Measurements from ENCODE around the gene GRIA4. TPM values are rescaled to one million over a fixed set of nuclear protein-coding genes. Genes with fewer than 3 reads are reported as not detected.

GRIA4 gene
- total and polyA plus RNA-seq, 4 donors: not detected

DNA sequence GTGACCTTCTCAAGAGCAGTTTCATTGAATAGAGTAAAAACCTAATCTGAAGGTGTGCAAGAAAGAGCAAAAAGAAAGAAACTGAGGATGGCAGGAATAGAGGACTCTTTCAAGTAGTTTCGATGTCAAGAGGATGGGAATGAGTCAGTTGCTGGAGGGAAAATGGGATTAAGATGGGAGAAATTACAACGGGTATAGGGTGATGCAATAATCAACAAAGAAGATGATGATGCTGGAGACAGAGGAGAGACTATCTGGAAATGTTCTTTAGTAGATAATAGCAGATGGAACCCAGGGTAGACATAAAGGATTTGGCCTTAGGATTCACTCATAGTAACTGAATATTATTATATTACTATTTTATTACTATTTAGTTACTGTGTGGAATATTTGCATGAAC is 189.4 kb downstream of the GRIA4 start:
- Histone ChIP-seq H3K27me3 (ENCODE audit: control insufficient read depth in 4 of 4, insufficient read depth in 4 of 4, low read length in 3 of 4) (no peaks in the 10 kb centered on the region), H3K4me3 (ENCODE audit: low read depth in 1 of 3, low read length in 3 of 3) (no peak overlapping the region), H3K9ac (ENCODE audit: low read depth in 1 of 2, low read length in 2 of 2) (no peak overlapping the region), H3K9me3 (ENCODE audit: control insufficient read depth in 4 of 4, low read length in 3 of 4) (no peaks in the 10 kb centered on the region), H3K4me1 (ENCODE audit: control insufficient read depth in 4 of 4, insufficient read depth in 4 of 4, low read length in 3 of 4) (no peaks in the 10 kb centered on the region), H3K36me3 (ENCODE audit: control insufficient read depth in 4 of 4, insufficient read depth in 3 of 4, low read depth in 1 of 4, low read length in 3 of 4) (no peaks in the 10 kb centered on the region), H3K27ac (ENCODE audit: low read depth in 1 of 2, low read length in 2 of 2) (no peak overlapping the region)
- TF ChIP-seq, protein P1, sequence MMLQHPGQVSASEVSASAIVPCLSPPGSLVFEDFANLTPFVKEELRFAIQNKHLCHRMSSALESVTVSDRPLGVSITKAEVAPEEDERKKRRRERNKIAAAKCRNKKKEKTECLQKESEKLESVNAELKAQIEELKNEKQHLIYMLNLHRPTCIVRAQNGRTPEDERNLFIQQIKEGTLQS (IDR thresholded peaks at IDR 0.05): no peak
- TF ChIP-seq, protein P2, sequence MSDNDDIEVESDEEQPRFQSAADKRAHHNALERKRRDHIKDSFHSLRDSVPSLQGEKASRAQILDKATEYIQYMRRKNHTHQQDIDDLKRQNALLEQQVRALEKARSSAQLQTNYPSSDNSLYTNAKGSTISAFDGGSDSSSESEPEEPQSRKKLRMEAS (IDR thresholded peaks at IDR 0.05): no peak
- TF ChIP-seq EGR1 (IDR thresholded peaks at IDR 0.05; ENCODE audit: low read depth in 2 of 2) (no peak), FOXA2 (IDR thresholded peaks at IDR 0.05) (no peak), NR2F2 (IDR thresholded peaks at IDR 0.05) (no peak), RXRA (IDR thresholded peaks at IDR 0.05) (no peak), SP1 (IDR thresholded peaks at IDR 0.05) (no peak), FOXA1 (IDR thresholded peaks at IDR 0.05) (no peak), GABPA (IDR thresholded peaks at IDR 0.05 in 1 of 2, conservative IDR thresholded peaks at IDR 0.05 in 1 of 2) (no peak), YY1 (IDR thresholded peaks at IDR 0.05) (no peak), JUND (IDR thresholded peaks at IDR 0.05) (no peak), HNF4G (IDR thresholded peaks at IDR 0.05) (no peak), HNF4A (conservative IDR thresholded peaks at IDR 0.05) (no peak)
- TF ChIP-seq, protein P3, sequence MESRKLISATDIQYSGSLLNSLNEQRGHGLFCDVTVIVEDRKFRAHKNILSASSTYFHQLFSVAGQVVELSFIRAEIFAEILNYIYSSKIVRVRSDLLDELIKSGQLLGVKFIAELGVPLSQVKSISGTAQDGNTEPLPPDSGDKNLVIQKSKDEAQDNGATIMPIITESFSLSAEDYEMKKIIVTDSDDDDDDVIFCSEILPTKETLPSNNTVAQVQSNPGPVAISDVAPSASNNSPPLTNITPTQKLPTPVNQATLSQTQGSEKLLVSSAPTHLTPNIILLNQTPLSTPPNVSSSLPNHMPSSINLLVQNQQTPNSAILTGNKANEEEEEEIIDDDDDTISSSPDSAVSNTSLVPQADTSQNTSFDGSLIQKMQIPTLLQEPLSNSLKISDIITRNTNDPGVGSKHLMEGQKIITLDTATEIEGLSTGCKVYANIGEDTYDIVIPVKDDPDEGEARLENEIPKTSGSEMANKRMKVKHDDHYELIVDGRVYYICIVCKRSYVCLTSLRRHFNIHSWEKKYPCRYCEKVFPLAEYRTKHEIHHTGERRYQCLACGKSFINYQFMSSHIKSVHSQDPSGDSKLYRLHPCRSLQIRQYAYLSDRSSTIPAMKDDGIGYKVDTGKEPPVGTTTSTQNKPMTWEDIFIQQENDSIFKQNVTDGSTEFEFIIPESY (IDR thresholded peaks at IDR 0.05): no peak
- TF ChIP-seq, protein P4, sequence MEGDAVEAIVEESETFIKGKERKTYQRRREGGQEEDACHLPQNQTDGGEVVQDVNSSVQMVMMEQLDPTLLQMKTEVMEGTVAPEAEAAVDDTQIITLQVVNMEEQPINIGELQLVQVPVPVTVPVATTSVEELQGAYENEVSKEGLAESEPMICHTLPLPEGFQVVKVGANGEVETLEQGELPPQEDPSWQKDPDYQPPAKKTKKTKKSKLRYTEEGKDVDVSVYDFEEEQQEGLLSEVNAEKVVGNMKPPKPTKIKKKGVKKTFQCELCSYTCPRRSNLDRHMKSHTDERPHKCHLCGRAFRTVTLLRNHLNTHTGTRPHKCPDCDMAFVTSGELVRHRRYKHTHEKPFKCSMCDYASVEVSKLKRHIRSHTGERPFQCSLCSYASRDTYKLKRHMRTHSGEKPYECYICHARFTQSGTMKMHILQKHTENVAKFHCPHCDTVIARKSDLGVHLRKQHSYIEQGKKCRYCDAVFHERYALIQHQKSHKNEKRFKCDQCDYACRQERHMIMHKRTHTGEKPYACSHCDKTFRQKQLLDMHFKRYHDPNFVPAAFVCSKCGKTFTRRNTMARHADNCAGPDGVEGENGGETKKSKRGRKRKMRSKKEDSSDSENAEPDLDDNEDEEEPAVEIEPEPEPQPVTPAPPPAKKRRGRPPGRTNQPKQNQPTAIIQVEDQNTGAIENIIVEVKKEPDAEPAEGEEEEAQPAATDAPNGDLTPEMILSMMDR (IDR thresholded peaks at IDR 0.05; ENCODE audit: low read depth, low read length, missing input control): no peak
- WGBS: 77% methylated on average over 2 of the region's 2 CpGs
- no peak for DNase-seq (ENCODE audit: low spot score)

DNA sequence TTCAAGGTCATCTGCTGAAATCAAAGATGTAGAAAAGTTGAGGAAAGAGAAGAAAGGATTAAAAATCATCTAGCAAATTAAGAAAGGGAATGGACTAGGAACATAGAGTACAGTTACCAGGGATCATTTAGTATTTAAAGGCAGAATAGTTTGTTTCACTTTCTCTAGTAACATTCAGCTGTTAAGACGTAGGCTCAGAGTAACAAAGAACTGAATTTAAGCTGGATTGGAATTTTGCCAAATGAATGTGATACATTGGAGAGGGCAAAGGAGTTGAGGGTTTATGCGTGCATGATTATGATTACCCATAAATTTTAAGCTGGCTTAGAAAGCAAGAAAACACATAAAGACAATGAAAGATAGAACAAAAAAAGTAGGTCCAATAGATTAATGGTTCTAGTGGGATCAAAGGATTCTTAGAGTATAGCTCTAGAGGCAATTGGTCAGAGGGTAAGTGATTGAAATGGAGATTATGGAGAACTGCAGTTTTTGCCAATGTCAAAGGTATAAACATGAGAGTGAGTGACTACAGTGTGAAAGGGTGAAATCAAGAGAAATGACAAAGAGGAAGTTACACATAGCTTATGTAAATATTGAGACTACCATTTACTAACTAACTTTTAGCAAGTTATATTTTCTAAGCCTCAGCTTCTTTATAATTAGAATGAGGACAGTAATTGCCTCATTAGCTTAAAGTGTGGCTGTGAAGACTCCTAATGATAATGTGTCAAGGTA is 190.0 kb downstream of the GRIA4 start:
- Histone ChIP-seq H3K9ac (ENCODE audit: low read depth in 1 of 2, low read length in 2 of 2) (no peak overlapping the region), H3K36me3 (ENCODE audit: control insufficient read depth in 4 of 4, insufficient read depth in 3 of 4, low read depth in 1 of 4, low read length in 3 of 4) (no peaks in the 10 kb centered on the region), H3K4me3 (ENCODE audit: low read depth in 1 of 3, low read length in 3 of 3) (no peak overlapping the region), H3K9me3 (ENCODE audit: control insufficient read depth in 4 of 4, low read length in 3 of 4) (no peaks in the 10 kb centered on the region), H3K4me1 (ENCODE audit: control insufficient read depth in 4 of 4, insufficient read depth in 4 of 4, low read length in 3 of 4) (no peaks in the 10 kb centered on the region), H3K27ac (ENCODE audit: low read depth in 1 of 2, low read length in 2 of 2) (no peak overlapping the region), H3K27me3 (ENCODE audit: control insufficient read depth in 4 of 4, insufficient read depth in 4 of 4, low read length in 3 of 4) (no peaks in the 10 kb centered on the region)
- TF ChIP-seq, protein P5, sequence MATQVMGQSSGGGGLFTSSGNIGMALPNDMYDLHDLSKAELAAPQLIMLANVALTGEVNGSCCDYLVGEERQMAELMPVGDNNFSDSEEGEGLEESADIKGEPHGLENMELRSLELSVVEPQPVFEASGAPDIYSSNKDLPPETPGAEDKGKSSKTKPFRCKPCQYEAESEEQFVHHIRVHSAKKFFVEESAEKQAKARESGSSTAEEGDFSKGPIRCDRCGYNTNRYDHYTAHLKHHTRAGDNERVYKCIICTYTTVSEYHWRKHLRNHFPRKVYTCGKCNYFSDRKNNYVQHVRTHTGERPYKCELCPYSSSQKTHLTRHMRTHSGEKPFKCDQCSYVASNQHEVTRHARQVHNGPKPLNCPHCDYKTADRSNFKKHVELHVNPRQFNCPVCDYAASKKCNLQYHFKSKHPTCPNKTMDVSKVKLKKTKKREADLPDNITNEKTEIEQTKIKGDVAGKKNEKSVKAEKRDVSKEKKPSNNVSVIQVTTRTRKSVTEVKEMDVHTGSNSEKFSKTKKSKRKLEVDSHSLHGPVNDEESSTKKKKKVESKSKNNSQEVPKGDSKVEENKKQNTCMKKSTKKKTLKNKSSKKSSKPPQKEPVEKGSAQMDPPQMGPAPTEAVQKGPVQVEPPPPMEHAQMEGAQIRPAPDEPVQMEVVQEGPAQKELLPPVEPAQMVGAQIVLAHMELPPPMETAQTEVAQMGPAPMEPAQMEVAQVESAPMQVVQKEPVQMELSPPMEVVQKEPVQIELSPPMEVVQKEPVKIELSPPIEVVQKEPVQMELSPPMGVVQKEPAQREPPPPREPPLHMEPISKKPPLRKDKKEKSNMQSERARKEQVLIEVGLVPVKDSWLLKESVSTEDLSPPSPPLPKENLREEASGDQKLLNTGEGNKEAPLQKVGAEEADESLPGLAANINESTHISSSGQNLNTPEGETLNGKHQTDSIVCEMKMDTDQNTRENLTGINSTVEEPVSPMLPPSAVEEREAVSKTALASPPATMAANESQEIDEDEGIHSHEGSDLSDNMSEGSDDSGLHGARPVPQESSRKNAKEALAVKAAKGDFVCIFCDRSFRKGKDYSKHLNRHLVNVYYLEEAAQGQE (IDR thresholded peaks at IDR 0.05): no peak
- TF ChIP-seq RXRA (IDR thresholded peaks at IDR 0.05) (no peak), FOXA1 (IDR thresholded peaks at IDR 0.05) (no peak)
- DNase-seq (ENCODE audit: low spot score): no peak
- WGBS: 58% methylated on average over 2 of the region's 2 CpGs

Data from liver (tissue), 9 donors.